ENCODE measurements around the gene CIT.

CIT gene

GRCh38 chr12:119691202-119691810 lies 185.8 kb downstream of the CIT start:
- DNase-seq: no peak

GRCh38 chr12:119689935-119690500 lies 187.1 kb downstream of the CIT start:
- no peak for DNase-seq

- no peak for DNase-seq
Observed at GRCh38 chr12:119687879-119688278, 189.2 kb downstream of the CIT start.

GRCh38 chr12:119687406-119687805 lies 189.7 kb downstream of the CIT start:
- DNase-seq: no peak

GRCh38 chr12:119686776-119687175 lies 190.3 kb downstream of the CIT start:
- DNase-seq: no peak

- no peak for DNase-seq
Observed at GRCh38 chr12:119686355-119686754, 190.8 kb downstream of the CIT start.

- no peak for DNase-seq
Observed at GRCh38 chr12:119685375-119685774, 191.7 kb downstream of the CIT start.

- no peak for DNase-seq
Observed at GRCh38 chr12:119684711-119685369, 192.3 kb downstream of the CIT start.

GRCh38 chr12:119683816-119684215 lies 193.3 kb downstream of the CIT start:
- DNase-seq: no peak

GRCh38 chr12:119683413-119683812 lies 193.7 kb downstream of the CIT start:
- no peak for DNase-seq

GRCh38 chr12:119682639-119683252 lies 194.4 kb downstream of the CIT start:
- no peak for DNase-seq

GRCh38 chr12:119681728-119682638 lies 195.1 kb downstream of the CIT start:
- DNase-seq: no peak

- no peak for DNase-seq
Observed at GRCh38 chr12:119681111-119681510, 196.0 kb downstream of the CIT start.

GRCh38 chr12:119679490-119679889 lies 197.6 kb downstream of the CIT start:
- no peak for DNase-seq

GRCh38 chr12:119679081-119679480 lies 198.0 kb downstream of the CIT start:
- peak; percentile 81 to 96 for DNase-seq

GRCh38 chr12:119678459-119678858 lies 198.7 kb downstream of the CIT start:
- DNase-seq: no peak

GRCh38 chr12:119676573-119676972 lies 200.5 kb downstream of the CIT start:
- no peak for DNase-seq

- no peak for DNase-seq
Observed at GRCh38 chr12:119676022-119676421, 201.1 kb downstream of the CIT start.

- DNase-seq: no peak
Observed at GRCh38 chr12:119674560-119674959, 202.6 kb downstream of the CIT start.

- DNase-seq: no peak
Observed at GRCh38 chr12:119673634-119674033, 203.5 kb downstream of the CIT start.

- no peak for DNase-seq
Observed at GRCh38 chr12:119672194-119672593, 204.9 kb downstream of the CIT start.

GRCh38 chr12:119671070-119671469 lies 206.1 kb downstream of the CIT start:
- no peak for DNase-seq

Data from NCI-H2081 (cell line).